ENCODE measurements around the gene XPO6.

DNA sequence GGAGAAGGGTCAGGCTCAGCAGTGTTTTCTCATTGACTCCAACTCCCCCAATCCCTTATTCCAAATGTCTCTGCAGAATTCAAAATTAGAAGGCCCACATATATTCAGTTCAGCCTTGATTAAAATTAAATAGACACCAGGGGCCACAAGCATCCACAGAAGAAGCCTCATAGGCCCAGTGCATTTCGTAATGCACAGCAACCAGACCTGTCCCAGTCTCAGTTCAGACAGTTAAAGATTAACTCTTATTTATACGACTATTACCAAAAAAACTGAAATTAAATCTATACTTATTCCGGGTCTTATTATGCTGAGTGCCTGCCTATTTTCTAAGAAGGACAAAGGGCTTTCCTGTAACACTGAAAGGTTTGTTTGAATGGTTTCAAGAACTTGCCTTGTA lies 106.5 kb downstream of the XPO6 start:
- TF ChIP-seq, protein P1, sequence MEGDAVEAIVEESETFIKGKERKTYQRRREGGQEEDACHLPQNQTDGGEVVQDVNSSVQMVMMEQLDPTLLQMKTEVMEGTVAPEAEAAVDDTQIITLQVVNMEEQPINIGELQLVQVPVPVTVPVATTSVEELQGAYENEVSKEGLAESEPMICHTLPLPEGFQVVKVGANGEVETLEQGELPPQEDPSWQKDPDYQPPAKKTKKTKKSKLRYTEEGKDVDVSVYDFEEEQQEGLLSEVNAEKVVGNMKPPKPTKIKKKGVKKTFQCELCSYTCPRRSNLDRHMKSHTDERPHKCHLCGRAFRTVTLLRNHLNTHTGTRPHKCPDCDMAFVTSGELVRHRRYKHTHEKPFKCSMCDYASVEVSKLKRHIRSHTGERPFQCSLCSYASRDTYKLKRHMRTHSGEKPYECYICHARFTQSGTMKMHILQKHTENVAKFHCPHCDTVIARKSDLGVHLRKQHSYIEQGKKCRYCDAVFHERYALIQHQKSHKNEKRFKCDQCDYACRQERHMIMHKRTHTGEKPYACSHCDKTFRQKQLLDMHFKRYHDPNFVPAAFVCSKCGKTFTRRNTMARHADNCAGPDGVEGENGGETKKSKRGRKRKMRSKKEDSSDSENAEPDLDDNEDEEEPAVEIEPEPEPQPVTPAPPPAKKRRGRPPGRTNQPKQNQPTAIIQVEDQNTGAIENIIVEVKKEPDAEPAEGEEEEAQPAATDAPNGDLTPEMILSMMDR (IDR thresholded peaks at IDR 0.05): no peak
- no peak for TF ChIP-seq EZH2 (IDR thresholded peaks at IDR 0.05)
